SK-N-MC (cell line): ENCODE measurements around the gene C1orf141.

Source experiments
- EZH2 ChIP-seq: fragments of 200-600 bp; sonication (generic); IDR thresholded peaks from one replicate; pipeline ENCODE4 v1.6.1; 2017; ENCODE audit warnings: antibody characterized with exemption
- POLR2AphosphoS5 ChIP-seq: IDR thresholded peaks from 2 replicates; pipeline ENCODE4 v1.6.1; 2012; ENCODE audit warnings: mild to moderate bottlenecking, low read depth, low read length, borderline replicate concordance

GRCh38 chr1:67114162-67114561 is 20.6 kb downstream of the C1orf141 start:
- TF ChIP-seq POLR2AphosphoS5 (no peak), EZH2 (no peak)
